Peyer's patch (tissue), 4 donors: ENCODE results near the gene LIF. TPM values are rescaled to one million over a fixed set of nuclear protein-coding genes. Genes with fewer than 3 reads are reported as not detected.

Source experiments
- DNase-seq, 3 donors: peaks; one replicate each; pipeline ENCODE4 v3.0.0-alpha.2; 2017 to 2019
- H3K27ac ChIP-seq, 4 donors: fragments of 200-600 bp; sonication (generic); one replicate each; pipeline ENCODE4 v1.5.1; 2016 to 2019
- H3K27me3 ChIP-seq, 2 donors: fragments of 200-600 bp; sonication (generic); one replicate each; pipeline ENCODE4 v1.5.1; 2019
- H3K36me3 ChIP-seq, 3 donors: fragments of 200-600 bp; sonication (generic); one replicate each; pipeline ENCODE4 v1.5.1; 2016 to 2019
- H3K4me1 ChIP-seq, 4 donors: fragments of 200-600 bp; sonication (generic); one replicate each; pipeline ENCODE4 v1.5.1; 2016 to 2019
- H3K4me3 ChIP-seq, 4 donors: fragments of 200-600 bp; sonication (generic); 1 replicate in 3 of 4; 2 replicates in 1 of 4; pipeline ENCODE4 v1.5.1; 2016 to 2019; ENCODE audit warnings: mild to moderate bottlenecking in 1 of 4
- H3K9me3 ChIP-seq, 4 donors: fragments of 200-600 bp; sonication (generic); one replicate each; pipeline ENCODE4 v1.5.1; 2016 to 2019; ENCODE audit warnings: mild to moderate bottlenecking in 1 of 4
- POLR2A ChIP-seq, 2 donors: fragments of 450-650 bp; IDR thresholded peaks; one replicate each; pipeline ENCODE4 v1.5.1; 2017; ENCODE audit warnings: antibody characterized with exemption in 2 of 2, mild to moderate bottlenecking in 2 of 2, moderate library complexity in 2 of 2
- total RNA-seq, 4 donors: library from RNA; depleted of rRNA; stranded (reverse); fragments of >200 nt; gene quantifications; one replicate each; pipeline ENCODE4 v1.1.0, GENCODE V29; 2016
- TF ChIP-seq, protein P1 (sequence below), 6 experiments: fragments of 450-650 bp in 4 of 6; fragments of 200-600 bp in 2 of 6; sonication (generic) in 1 of 6; IDR thresholded peaks; one replicate each; pipeline ENCODE4 v1.5.1; 2017 to 2019; ENCODE audit warnings: antibody characterized with exemption in 6 of 6, mild to moderate bottlenecking in 3 of 6, moderate library complexity in 1 of 6

LIF gene
- total RNA-seq, 4 donors from 2014 or later: 7.4 to 19.3 (median 10.6) TPM

DNA sequence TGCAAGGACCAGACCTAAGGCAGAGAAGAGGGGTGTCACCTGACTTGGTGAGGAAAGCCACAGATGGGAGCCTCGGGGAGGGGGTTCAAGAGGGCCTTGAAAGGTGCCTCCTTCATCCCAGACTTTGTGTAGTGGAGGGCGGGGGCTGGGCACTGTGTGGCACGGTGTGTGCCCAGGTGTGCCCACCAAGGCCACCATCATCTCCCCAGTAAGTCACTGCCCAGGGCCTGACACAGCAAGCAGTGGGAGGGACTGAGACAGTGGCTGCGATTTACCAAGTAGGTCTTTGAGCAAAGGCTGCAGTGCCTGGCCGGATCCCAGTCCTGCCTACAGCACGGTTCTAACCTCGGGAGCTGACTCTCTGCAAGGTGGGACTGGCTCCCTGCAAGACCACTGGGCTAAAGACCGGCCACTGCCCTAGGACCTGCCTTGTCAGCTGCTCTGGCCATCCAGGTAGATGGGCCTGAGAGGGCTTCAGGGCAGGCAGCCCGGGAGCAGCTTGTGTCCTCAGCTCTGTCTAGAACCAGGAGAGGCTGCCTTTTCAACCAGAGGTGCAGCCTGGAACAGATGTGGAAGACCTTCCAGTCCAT is 18.7 kb upstream of the LIF start:
- TF ChIP-seq POLR2A (IDR thresholded peaks at IDR 0.05): no peak
- TF ChIP-seq, protein P1, sequence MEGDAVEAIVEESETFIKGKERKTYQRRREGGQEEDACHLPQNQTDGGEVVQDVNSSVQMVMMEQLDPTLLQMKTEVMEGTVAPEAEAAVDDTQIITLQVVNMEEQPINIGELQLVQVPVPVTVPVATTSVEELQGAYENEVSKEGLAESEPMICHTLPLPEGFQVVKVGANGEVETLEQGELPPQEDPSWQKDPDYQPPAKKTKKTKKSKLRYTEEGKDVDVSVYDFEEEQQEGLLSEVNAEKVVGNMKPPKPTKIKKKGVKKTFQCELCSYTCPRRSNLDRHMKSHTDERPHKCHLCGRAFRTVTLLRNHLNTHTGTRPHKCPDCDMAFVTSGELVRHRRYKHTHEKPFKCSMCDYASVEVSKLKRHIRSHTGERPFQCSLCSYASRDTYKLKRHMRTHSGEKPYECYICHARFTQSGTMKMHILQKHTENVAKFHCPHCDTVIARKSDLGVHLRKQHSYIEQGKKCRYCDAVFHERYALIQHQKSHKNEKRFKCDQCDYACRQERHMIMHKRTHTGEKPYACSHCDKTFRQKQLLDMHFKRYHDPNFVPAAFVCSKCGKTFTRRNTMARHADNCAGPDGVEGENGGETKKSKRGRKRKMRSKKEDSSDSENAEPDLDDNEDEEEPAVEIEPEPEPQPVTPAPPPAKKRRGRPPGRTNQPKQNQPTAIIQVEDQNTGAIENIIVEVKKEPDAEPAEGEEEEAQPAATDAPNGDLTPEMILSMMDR (IDR thresholded peaks at IDR 0.05): no peak
- Histone ChIP-seq H3K27ac (peak overlapping the region; percentile 68 to 83 (median 80)), H3K4me3 (no peak overlapping the region), H3K9me3 (no peaks in the 10 kb centered on the region), H3K36me3 (no peaks in the 10 kb centered on the region), H3K4me1 (peaks cover 0 to 14% (median 0%) of the 10 kb centered on the region in 4 donors), H3K27me3 (no peaks in the 10 kb centered on the region)
- DNase-seq: no peak

DNA sequence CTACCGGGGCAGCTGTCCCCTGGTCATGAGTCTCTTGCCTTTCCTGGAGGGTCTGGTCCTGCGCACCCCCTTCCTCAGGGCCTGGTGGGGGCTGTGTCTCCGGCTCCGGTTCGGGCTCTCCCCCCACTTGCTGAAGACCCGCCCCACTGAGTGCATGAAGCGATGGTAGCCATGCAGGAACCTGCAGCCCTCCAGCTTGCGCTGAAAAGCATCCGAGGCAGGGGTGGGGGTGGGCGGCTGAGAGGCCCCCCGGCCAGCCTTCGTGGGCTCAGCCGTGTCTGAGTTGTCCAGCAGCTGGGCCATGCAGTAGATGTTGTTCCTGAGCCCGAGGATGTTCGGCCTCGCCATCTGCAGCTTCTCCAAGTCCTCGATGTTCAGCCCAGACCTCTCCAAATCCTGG is 17.3 kb upstream of the LIF start:
- H3K9me3 ChIP-seq: no peaks in the 10 kb centered on the region
- H3K27ac ChIP-seq: no peak overlapping the region

DNA sequence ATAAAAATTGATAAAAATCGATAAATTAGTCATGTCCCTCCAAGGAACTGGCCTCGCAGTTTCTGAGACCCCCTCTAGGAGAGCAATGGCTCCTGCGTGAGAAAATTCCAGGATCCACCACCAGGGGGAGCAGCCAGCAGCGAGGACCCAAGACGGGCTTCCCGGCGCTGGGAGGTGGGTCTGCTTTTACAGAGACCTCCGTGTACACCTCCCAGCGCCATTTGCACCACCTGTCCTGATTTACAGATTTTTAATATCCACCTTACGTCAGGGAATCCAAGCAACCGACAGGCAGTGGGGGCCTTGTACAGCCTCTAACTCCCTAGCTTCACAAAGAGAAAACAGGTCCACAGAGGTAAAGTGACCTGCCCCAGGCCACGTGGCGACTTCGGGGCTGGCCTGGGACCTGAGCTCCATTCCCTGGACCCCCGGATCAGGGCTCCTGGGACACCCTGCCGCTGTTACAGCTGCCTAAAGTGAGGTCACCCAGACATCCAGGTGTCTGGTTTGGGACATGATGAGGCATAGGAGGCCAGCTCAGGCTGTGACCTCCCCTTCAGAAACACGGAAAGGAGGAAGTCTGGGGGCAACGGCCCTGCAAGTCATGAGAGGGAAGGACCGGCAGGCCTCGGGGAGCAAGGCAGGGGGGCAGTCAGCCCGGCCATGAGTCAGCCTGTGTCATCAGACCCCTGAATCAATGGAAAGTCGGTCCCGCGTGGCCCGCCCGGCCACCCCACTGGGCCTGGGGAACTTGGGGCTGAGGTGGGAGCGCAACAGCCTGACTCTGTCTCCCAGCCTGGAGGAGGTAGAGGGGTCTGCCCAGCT is 16.6 kb upstream of the LIF start:
- Histone ChIP-seq H3K27me3 (no peaks in the 10 kb centered on the region), H3K4me3 (peak overlapping the region in 2 of 4 donors; percentile 20 to 36), H3K36me3 (no peaks in the 10 kb centered on the region), H3K4me1 (peaks cover 0 to 14% (median 2%) of the 10 kb centered on the region in 4 donors), H3K9me3 (no peaks in the 10 kb centered on the region), H3K27ac (no peak overlapping the region)
- peak; percentile 80 to 90 (median 81) for DNase-seq
- TF ChIP-seq POLR2A (IDR thresholded peaks at IDR 0.05): no peak
- TF ChIP-seq, protein P1 (IDR thresholded peaks at IDR 0.05): peak; percentile 93 to 99 (median 96)

More for the DNA sequence above, 17.3 kb upstream of the LIF start:
- H3K27me3 ChIP-seq: no peaks in the 10 kb centered on the region
- H3K36me3 ChIP-seq: no peaks in the 10 kb centered on the region
- TF ChIP-seq, protein P1 (IDR thresholded peaks at IDR 0.05): no peak
- TF ChIP-seq POLR2A (IDR thresholded peaks at IDR 0.05): no peak
- no peak for DNase-seq
- no peak overlapping the region for H3K4me3 ChIP-seq
- peaks cover 0 to 14% (median 0%) of the 10 kb centered on the region in 4 donors for H3K4me1 ChIP-seq

DNA sequence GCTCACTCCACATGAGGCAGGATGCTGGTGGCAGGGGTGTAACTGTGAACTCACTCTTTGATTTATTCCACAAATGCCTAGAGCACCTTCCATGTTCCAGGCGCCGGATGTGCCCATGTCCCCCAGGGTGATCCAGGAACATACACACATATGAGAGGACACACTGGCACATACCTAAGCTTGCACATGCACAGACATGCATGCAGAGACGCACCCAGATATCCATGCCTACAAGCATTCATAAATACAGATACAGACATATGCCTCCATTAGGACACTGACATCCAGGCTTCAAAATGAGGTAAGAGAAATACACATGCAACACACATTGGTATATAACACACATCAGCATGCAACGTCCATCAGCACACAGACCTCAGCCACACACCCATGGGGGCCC is 15.6 kb upstream of the LIF start:
- DNase-seq: no peak
- no peaks in the 10 kb centered on the region for H3K9me3 ChIP-seq
- H3K27ac ChIP-seq: no peak overlapping the region
- H3K36me3 ChIP-seq: no peaks in the 10 kb centered on the region
- TF ChIP-seq, protein P1 (IDR thresholded peaks at IDR 0.05): no peak
- no peak for TF ChIP-seq POLR2A (IDR thresholded peaks at IDR 0.05)
- no peak overlapping the region for H3K4me3 ChIP-seq
- H3K27me3 ChIP-seq: no peaks in the 10 kb centered on the region
- H3K4me1 ChIP-seq: peaks cover 0 to 13% (median 2%) of the 10 kb centered on the region in 4 donors

DNA sequence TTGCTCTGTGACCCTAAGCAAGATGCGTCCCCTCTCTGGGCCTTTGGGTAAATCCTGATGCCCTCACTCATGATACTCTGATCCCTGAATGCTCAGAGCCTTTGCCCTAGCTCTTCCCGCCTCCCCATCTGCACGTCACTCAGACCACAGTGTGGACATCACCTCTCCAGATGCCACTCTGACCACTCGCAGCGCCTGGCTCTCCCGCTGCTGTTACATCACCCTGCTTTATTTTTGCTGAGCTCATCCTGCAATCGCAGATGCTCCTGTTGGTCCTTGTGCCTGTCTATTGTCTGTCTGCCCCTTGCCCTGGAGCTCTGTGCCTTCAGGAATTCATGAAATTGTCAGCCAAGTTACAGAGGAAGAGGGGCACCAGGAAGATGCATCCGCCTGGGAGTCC is 14.6 kb upstream of the LIF start:
- Histone ChIP-seq H3K27ac (no peak overlapping the region), H3K27me3 (no peaks in the 10 kb centered on the region), H3K36me3 (no peaks in the 10 kb centered on the region), H3K4me1 (peaks cover 0 to 12% (median 4%) of the 10 kb centered on the region in 4 donors), H3K9me3 (no peaks in the 10 kb centered on the region), H3K4me3 (no peak overlapping the region)
- DNase-seq: no peak
- TF ChIP-seq, protein P1 (IDR thresholded peaks at IDR 0.05): no peak
- no peak for TF ChIP-seq POLR2A (IDR thresholded peaks at IDR 0.05)
